ENCODE measurements around the gene NOL3. TPM values are rescaled to one million over a fixed set of nuclear protein-coding genes. Genes with fewer than 3 reads are reported as not detected.

The NOL3 gene
- total and polyA plus RNA-seq, 2 of the 13 experiments (the other 11 are each of a cell fraction or from before 2014, with no cell fraction given) = 5.7 to 20.5 TPM

GRCh38 chr16:67213197-67214019 is 43.1 kb downstream of the NOL3 start:
- no TSS peak for BruUV-seq (replicated peaks)
- in situ Hi-C loops (cut with HindIII; ENCODE audit: extremely low pct_ligation_motif_present, low pct_unique_long_range_greater_than_20kb) (no loop called here), intact Hi-C loops (cut with micrococcal nuclease; ENCODE audit: unreplicated experiment) (no loop called here)
- CTCF ChIA-PET (ENCODE audit: low intra/inter-chr PET ratio, low total read pairs) = no interaction called here
- TF ChIP-seq ZNF713 (CRISPR knock-in tag; IDR thresholded peaks at IDR 0.05) (no peak), MED8 (CRISPR knock-in tag; IDR thresholded peaks at IDR 0.05; ENCODE audit: insufficient replicate concordance) (no peak), ZBTB42 (CRISPR knock-in tag; IDR thresholded peaks at IDR 0.05) (no peak), HOXA3 (CRISPR knock-in tag; IDR thresholded peaks at IDR 0.05) (peak; percentile 8; the same call in 1 of the 2 replicates), KDM5B (CRISPR knock-in tag; IDR thresholded peaks at IDR 0.05; ENCODE audit: borderline replicate concordance) (peak; percentile 43), HOXD1 (CRISPR knock-in tag; IDR thresholded peaks at IDR 0.05) (no peak), ZNF687 (CRISPR knock-in tag; IDR thresholded peaks at IDR 0.05) (peak; percentile 18; the same call in 1 of the 2 replicates), WIZ (CRISPR knock-in tag; IDR thresholded peaks at IDR 0.05) (no peak), MED13 (CRISPR knock-in tag; IDR thresholded peaks at IDR 0.05) (no peak), TBX2 (CRISPR knock-in tag; IDR thresholded peaks at IDR 0.05; ENCODE audit: borderline replicate concordance) (0 out of 2 replicates have a peak, but pooled peaks have one; percentile 17), ZNF333 (CRISPR knock-in tag; IDR thresholded peaks at IDR 0.05; ENCODE audit: borderline replicate concordance) (peak; percentile 64; the same call in 1 of the 2 replicates), BORCS8-MEF2B (CRISPR knock-in tag; IDR thresholded peaks at IDR 0.05) (peak; percentile 49; the same call in 1 of the 2 replicates), DR1 (CRISPR knock-in tag; IDR thresholded peaks at IDR 0.05) (no peak), CAMTA2 (CRISPR knock-in tag; IDR thresholded peaks at IDR 0.05; ENCODE audit: borderline replicate concordance) (0 out of 2 replicates have a peak, but pooled peaks have one; percentile 47), REPIN1 (CRISPR knock-in tag; IDR thresholded peaks at IDR 0.05; ENCODE audit: borderline replicate concordance, low read depth) (0 out of 2 replicates have a peak, but pooled peaks have one; percentile 9), YEATS2 (CRISPR knock-in tag; IDR thresholded peaks at IDR 0.05; ENCODE audit: borderline replicate concordance) (no peak)
- no peaks in the 10 kb centered on the region for H3K79me2 ChIP-seq (ENCODE audit: insufficient read depth, low read length)
- no peak overlapping the region for H2AFZ ChIP-seq (ENCODE audit: low read length)
- no peak overlapping the region for H3K9ac ChIP-seq (ENCODE audit: insufficient read depth, low read depth, low read length)
- FAIRE-seq (no peak), DNase-seq (ENCODE audit: low spot score) (no peak), ATAC-seq (no peak)
- POLR2A ChIA-PET = interaction anchor here (0.8 to 1.4 kb wide), 3 partner anchors 11 to 33 kb away, joined by 3 to 6 read pairs (median 3); partner anchors contain the start of gene FHOD1
- H3K9me3 ChIP-seq (ENCODE audit: low read length) = no peaks in the 10 kb centered on the region
- no peaks in the 10 kb centered on the region for H4K20me1 ChIP-seq (ENCODE audit: insufficient read depth, low read length)
- H3K4me2 ChIP-seq (ENCODE audit: low read depth, low read length) = no peak overlapping the region
- no peak overlapping the region for H3K27ac ChIP-seq (ENCODE audit: extremely low read length, insufficient read depth, low read length)
- H3K27me3 ChIP-seq (ENCODE audit: control insufficient read depth in 1 of 2, insufficient read depth in 2 of 2, low read length in 2 of 2) = peaks cover 0 to 2% of the 10 kb centered on the region in 2 experiments; a peak in 1 of 5 replicates
- H3K4me1 ChIP-seq (ENCODE audit: insufficient read depth, low read length) = peaks cover 41% of the 10 kb centered on the region
- H3K36me3 ChIP-seq (replicated peaks in 1 of 2; ENCODE audit: control insufficient read depth in 1 of 2, insufficient read depth in 2 of 2, low read length in 2 of 2) = no peaks in the 10 kb centered on the region
- 51% methylated on average over 8 of the region's 8 CpGs for WGBS (ENCODE audit: low lambda C conversion rate)
- H3K4me3 ChIP-seq (replicated peaks in 1 of 3; ENCODE audit: insufficient read depth in 1 of 3, low read depth in 2 of 3, low read length in 3 of 3) = no peak overlapping the region
